DND-41 (cell line): ENCODE data around the gene CHMP2B.
"Not testable (repeated sequence)": the region's sequence is repeated elsewhere in the genome, so short reads cannot be mapped to it uniquely, and the experiment has no call there.

Source experiments
- ATAC-seq: fragments of 200-7000 bp; cut with Tn5 transposase; 3 replicates; pipeline ENCODE4 v1.9.1; 2021; ENCODE audit warnings: low read depth; ENCODE audit not compliant: insufficient read depth
- DNase-seq: peaks from one replicate; pipeline ENCODE4 v3.0.0-alpha.2; 2020
- H2AFZ ChIP-seq: 2 replicates; pipeline ENCODE4 v1.6.0; 2012; ENCODE audit warnings: low read depth, low read length
- H3K27ac ChIP-seq: 2 replicates; pipeline ENCODE4 v1.5.1; 2012; ENCODE audit warnings: low read length, inconsistent platforms
- H3K27me3 ChIP-seq: fragments of 200-600 bp; sonication (generic); 2 replicates; pipeline ENCODE4 v1.6.0; 2012; ENCODE audit warnings: low read length, mild to moderate bottlenecking, inconsistent platforms; ENCODE audit not compliant: insufficient read depth, poor library complexity
- H3K36me3 ChIP-seq: 2 replicates; pipeline ENCODE4 v1.5.1; 2012; ENCODE audit warnings: low read length, inconsistent platforms; ENCODE audit not compliant: insufficient read depth
- H3K4me1 ChIP-seq: 2 replicates; pipeline ENCODE4 v1.5.1; 2012; ENCODE audit warnings: mild to moderate bottlenecking, low read length; ENCODE audit not compliant: insufficient read depth
- H3K4me2 ChIP-seq: 2 replicates; pipeline ENCODE4 v1.6.0; 2012; ENCODE audit warnings: mild to moderate bottlenecking, moderate library complexity, low read length, inconsistent platforms; ENCODE audit not compliant: insufficient read depth
- H3K4me3 ChIP-seq, 2 experiments: fragments of 200-600 bp in 1 of 2; shearing (Covaris generic) in 1 of 2; 2 replicates each; pipeline ENCODE4 v1.5.1; 2012 to 2016; ENCODE audit warnings: inconsistent platforms in 2 of 2, low read length in 2 of 2, mild to moderate bottlenecking in 2 of 2, low read depth in 1 of 2, moderate library complexity in 1 of 2
- H3K79me2 ChIP-seq: 2 replicates; pipeline ENCODE4 v1.6.0; 2012; ENCODE audit warnings: low read length, inconsistent platforms; ENCODE audit not compliant: insufficient read depth
- H3K9ac ChIP-seq: 2 replicates; pipeline ENCODE4 v1.6.0; 2012; ENCODE audit warnings: low read depth, mild to moderate bottlenecking, inconsistent platforms, low read length, moderate library complexity
- H3K9me3 ChIP-seq: 2 replicates; pipeline ENCODE4 v1.5.1; 2012; ENCODE audit warnings: low read length, moderate library complexity, mild to moderate bottlenecking, inconsistent platforms; ENCODE audit not compliant: insufficient read depth, severe bottlenecking
- H4K20me1 ChIP-seq: 2 replicates; pipeline ENCODE4 v1.6.0; 2012; ENCODE audit warnings: low read length; ENCODE audit not compliant: insufficient read depth
- CTCF ChIP-seq: IDR thresholded peaks from 2 replicates; pipeline ENCODE4 v1.5.1; 2012; ENCODE audit warnings: borderline replicate concordance, low read length, moderate library complexity, mild to moderate bottlenecking; ENCODE audit not compliant: poor library complexity, severe bottlenecking; ENCODE audit errors: extremely low read depth
- EZH2 ChIP-seq: IDR thresholded peaks from 3 replicates; pipeline ENCODE4 v1.6.1; 2012; ENCODE audit warnings: borderline replicate concordance, low read depth, mild to moderate bottlenecking, moderate library complexity, low read length, inconsistent platforms; ENCODE audit not compliant: severe bottlenecking

The CHMP2B gene

DNA sequence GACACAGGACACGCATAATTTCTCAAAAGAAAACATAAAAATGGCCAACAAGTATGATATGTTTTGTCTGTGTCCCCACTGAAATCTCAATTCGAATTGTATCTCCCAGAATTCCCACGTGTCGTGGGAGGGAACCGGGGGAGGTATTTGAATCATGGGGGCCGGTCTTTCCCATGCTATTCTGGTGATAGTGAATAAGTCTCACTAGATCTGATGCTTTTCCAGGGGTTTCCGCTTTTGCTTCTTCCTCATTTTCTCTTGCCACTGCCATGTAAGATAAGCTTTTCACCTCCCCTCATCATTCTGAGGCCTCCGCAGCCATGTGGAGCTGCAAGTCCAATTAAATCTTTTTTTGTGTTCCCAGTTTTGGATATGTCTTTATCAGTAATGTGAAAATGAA is 61.3 kb downstream of the CHMP2B start:
- no peak for TF ChIP-seq CTCF
- TF ChIP-seq EZH2 = no peak
- Histone ChIP-seq H2AFZ (no peak overlapping the region), H3K4me1 (no peaks in the 10 kb centered on the region), H3K4me2 (no peak overlapping the region), H3K27me3 (no peaks in the 10 kb centered on the region), H3K36me3 (no peaks in the 10 kb centered on the region), H3K9me3 (no peaks in the 10 kb centered on the region), H3K4me3 (no peak overlapping the region), H3K79me2 (no peaks in the 10 kb centered on the region), H4K20me1 (no peaks in the 10 kb centered on the region), H3K27ac (no peak overlapping the region), H3K9ac (no peak overlapping the region)
- DNase-seq = no peak
- ATAC-seq = no peak

GRCh38 chr3:87298111-87298718 is 71.1 kb downstream of the CHMP2B start:
- H3K27ac ChIP-seq = no peak overlapping the region
- H3K27me3 ChIP-seq = no peaks in the 10 kb centered on the region
- no peak overlapping the region for H2AFZ ChIP-seq
- no peak overlapping the region for H3K4me2 ChIP-seq
- H3K4me3 ChIP-seq = no peak overlapping the region
- TF ChIP-seq EZH2 (no peak), CTCF (peak; percentile 81)
- no peaks in the 10 kb centered on the region for H3K9me3 ChIP-seq
- DNase-seq = no peak
- no peaks in the 10 kb centered on the region for H3K36me3 ChIP-seq
- ATAC-seq = peak; percentile 88
- no peak overlapping the region for H3K9ac ChIP-seq
- H3K4me1 ChIP-seq = no peaks in the 10 kb centered on the region
- no peaks in the 10 kb centered on the region for H4K20me1 ChIP-seq
- H3K79me2 ChIP-seq = no peaks in the 10 kb centered on the region

GRCh38 chr3:87305031-87305430 is 77.9 kb downstream of the CHMP2B start:
- H3K9ac ChIP-seq, H3K4me3 ChIP-seq, H3K4me1 ChIP-seq, H3K79me2 ChIP-seq, H2AFZ ChIP-seq, DNase-seq, H3K9me3 ChIP-seq, ATAC-seq, H3K4me2 ChIP-seq, H3K27ac ChIP-seq, H3K36me3 ChIP-seq, H3K27me3 ChIP-seq, H4K20me1 ChIP-seq: not testable (repeated sequence)
